WTC11 (cell line): Measurements from ENCODE around the gene MAGOH.

Source experiments
- CBFB ChIP-seq: sonication (generic); formaldehyde crosslinking; IDR thresholded peaks from 2 replicates; pipeline ENCODE4 v1.8.1; 2022; ENCODE audit warnings: mild to moderate bottlenecking, low read depth, missing genetic modification reagents
- KAT7 ChIP-seq: sonication (generic); formaldehyde crosslinking; IDR thresholded peaks from 2 replicates; pipeline ENCODE4 v1.8.1; 2023; ENCODE audit warnings: missing genetic modification reagents, mild to moderate bottlenecking, borderline replicate concordance
- MAX ChIP-seq: sonication (generic); formaldehyde crosslinking; IDR thresholded peaks from 2 replicates; pipeline ENCODE4 v1.8.0; 2022; ENCODE audit warnings: mild to moderate bottlenecking, missing genetic modification reagents
- NR3C1 ChIP-seq: sonication (generic); formaldehyde crosslinking; conservative IDR thresholded peaks from 2 replicates; pipeline ENCODE4 v1.8.1; 2023; ENCODE audit warnings: low read depth, mild to moderate bottlenecking, missing genetic modification reagents
- RELA ChIP-seq: sonication (generic); formaldehyde crosslinking; IDR thresholded peaks from 2 replicates; pipeline ENCODE4 v1.8.1; 2022; ENCODE audit warnings: missing genetic modification reagents, mild to moderate bottlenecking, borderline replicate concordance
- RORB ChIP-seq: fragments of 250-450 bp; sonication (Bioruptor Pico); IDR thresholded peaks from 2 replicates; pipeline ENCODE4 v1.9.0; 2021; ENCODE audit warnings: mild to moderate bottlenecking
- SMAD3 ChIP-seq: sonication (generic); formaldehyde crosslinking; IDR thresholded peaks from 2 replicates; pipeline ENCODE4 v1.8.0; 2022; ENCODE audit warnings: missing genetic modification reagents, mild to moderate bottlenecking, borderline replicate concordance
- ZNF532 ChIP-seq: fragments of 250-450 bp; sonication (Bioruptor Pico); IDR thresholded peaks from 2 replicates; pipeline ENCODE4 v1.9.0; 2021; ENCODE audit warnings: mild to moderate bottlenecking, borderline replicate concordance
- TF ChIP-seq, protein P1 (sequence below): fragments of 200-600 bp; IDR thresholded peaks from 2 replicates; pipeline ENCODE4 v1.8.0; 2022; ENCODE audit warnings: antibody characterized with exemption
- TF ChIP-seq, protein P2 (sequence below): sonication (generic); formaldehyde crosslinking; IDR thresholded peaks from 2 replicates; pipeline ENCODE4 v1.8.0; 2022; ENCODE audit warnings: missing genetic modification reagents

DNA sequence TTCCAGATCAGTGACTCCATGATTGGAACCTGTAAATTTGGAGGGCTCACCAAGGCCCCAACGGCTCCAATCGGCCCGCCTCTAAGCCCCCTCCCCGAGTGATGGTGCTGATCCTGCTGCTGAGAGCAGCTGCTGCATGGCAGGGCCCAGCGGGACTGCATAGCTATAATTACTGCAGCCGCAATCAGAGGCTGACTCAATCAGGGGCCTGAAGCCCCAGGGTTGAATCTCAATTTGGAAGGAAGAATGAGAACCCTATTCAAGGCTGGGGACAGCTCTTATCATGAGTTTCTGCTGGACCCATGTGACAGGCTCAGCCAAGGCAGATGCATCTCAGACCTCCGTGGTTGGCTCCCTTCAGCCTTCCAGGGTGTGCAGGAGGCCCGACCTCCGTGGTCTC is 42.8 kb upstream of the MAGOH start:
- TF ChIP-seq RORB: no peak
- no peak for TF ChIP-seq MAX (CRISPR knock-in tag)
- TF ChIP-seq, protein P1, sequence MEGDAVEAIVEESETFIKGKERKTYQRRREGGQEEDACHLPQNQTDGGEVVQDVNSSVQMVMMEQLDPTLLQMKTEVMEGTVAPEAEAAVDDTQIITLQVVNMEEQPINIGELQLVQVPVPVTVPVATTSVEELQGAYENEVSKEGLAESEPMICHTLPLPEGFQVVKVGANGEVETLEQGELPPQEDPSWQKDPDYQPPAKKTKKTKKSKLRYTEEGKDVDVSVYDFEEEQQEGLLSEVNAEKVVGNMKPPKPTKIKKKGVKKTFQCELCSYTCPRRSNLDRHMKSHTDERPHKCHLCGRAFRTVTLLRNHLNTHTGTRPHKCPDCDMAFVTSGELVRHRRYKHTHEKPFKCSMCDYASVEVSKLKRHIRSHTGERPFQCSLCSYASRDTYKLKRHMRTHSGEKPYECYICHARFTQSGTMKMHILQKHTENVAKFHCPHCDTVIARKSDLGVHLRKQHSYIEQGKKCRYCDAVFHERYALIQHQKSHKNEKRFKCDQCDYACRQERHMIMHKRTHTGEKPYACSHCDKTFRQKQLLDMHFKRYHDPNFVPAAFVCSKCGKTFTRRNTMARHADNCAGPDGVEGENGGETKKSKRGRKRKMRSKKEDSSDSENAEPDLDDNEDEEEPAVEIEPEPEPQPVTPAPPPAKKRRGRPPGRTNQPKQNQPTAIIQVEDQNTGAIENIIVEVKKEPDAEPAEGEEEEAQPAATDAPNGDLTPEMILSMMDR: no peak
- no peak for TF ChIP-seq RELA (CRISPR knock-in tag)
- no peak for TF ChIP-seq ZNF532 (CRISPR knock-in tag)
- TF ChIP-seq, protein P2, sequence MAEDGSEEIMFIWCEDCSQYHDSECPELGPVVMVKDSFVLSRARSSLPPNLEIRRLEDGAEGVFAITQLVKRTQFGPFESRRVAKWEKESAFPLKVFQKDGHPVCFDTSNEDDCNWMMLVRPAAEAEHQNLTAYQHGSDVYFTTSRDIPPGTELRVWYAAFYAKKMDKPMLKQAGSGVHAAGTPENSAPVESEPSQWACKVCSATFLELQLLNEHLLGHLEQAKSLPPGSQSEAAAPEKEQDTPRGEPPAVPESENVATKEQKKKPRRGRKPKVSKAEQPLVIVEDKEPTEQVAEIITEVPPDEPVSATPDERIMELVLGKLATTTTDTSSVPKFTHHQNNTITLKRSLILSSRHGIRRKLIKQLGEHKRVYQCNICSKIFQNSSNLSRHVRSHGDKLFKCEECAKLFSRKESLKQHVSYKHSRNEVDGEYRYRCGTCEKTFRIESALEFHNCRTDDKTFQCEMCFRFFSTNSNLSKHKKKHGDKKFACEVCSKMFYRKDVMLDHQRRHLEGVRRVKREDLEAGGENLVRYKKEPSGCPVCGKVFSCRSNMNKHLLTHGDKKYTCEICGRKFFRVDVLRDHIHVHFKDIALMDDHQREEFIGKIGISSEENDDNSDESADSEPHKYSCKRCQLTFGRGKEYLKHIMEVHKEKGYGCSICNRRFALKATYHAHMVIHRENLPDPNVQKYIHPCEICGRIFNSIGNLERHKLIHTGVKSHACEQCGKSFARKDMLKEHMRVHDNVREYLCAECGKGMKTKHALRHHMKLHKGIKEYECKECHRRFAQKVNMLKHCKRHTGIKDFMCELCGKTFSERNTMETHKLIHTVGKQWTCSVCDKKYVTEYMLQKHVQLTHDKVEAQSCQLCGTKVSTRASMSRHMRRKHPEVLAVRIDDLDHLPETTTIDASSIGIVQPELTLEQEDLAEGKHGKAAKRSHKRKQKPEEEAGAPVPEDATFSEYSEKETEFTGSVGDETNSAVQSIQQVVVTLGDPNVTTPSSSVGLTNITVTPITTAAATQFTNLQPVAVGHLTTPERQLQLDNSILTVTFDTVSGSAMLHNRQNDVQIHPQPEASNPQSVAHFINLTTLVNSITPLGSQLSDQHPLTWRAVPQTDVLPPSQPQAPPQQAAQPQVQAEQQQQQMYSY: no peak
- TF ChIP-seq CBFB (CRISPR knock-in tag): no peak
- no peak for TF ChIP-seq KAT7
- no peak for TF ChIP-seq NR3C1
- TF ChIP-seq SMAD3: no peak
